MCF 10A (cell line): ENCODE results near the gene OR52B6. TPM values are rescaled to one million over a fixed set of nuclear protein-coding genes. Genes with fewer than 3 reads are reported as not detected.

Experiments
- BruUV-seq: library from RNA; stranded (reverse); fragments of 400-500 nt; replicated peaks from 2 replicates; lab custom pipeline; 2021; lab: Mats Ljungman, UMichigan
- CTCF ChIA-PET: fragments of 300-600 bp; sonication (Branson Sonifier 250); formaldehyde crosslinking; extraction: SDS; loops from one replicate; lab custom pipeline; 2021; ENCODE audit warnings: antibody characterized with exemption, inconsistent platforms; lab: Yijun Ruan, JAX
- POLR2A ChIA-PET: fragments of 300-600, 350-650 bp; sonication (Branson Sonifier 250); formaldehyde crosslinking; extraction: SDS; loops from one replicate; lab custom pipeline; 2020; ENCODE audit warnings: antibody characterized with exemption, inconsistent platforms; lab: Yijun Ruan, JAX
- DNase-seq: peaks from one replicate; pipeline ENCODE4 v3.0.0-alpha.2; 2018; ENCODE audit not compliant: unreplicated experiment
- H3K27ac Mint-ChIP-seq: one replicate; pipeline ENCODE4 v1.8.0; 2022; ENCODE audit warnings: mild to moderate bottlenecking, low read depth, mixed read lengths; ENCODE audit not compliant: unreplicated experiment
- H3K27me3 Mint-ChIP-seq: one replicate; pipeline ENCODE4 v1.8.0; 2022; ENCODE audit warnings: mixed read lengths; ENCODE audit not compliant: insufficient read depth, unreplicated experiment
- H3K36me3 Mint-ChIP-seq: one replicate; pipeline ENCODE4 v1.8.0; 2022; ENCODE audit warnings: mild to moderate bottlenecking, moderate library complexity, mixed read lengths; ENCODE audit not compliant: insufficient read depth, unreplicated experiment
- H3K4me1 Mint-ChIP-seq: one replicate; pipeline ENCODE4 v1.8.0; 2022; ENCODE audit warnings: mixed read lengths; ENCODE audit not compliant: insufficient read depth, unreplicated experiment
- H3K4me3 Mint-ChIP-seq: one replicate; pipeline ENCODE4 v1.8.0; 2022; ENCODE audit warnings: mild to moderate bottlenecking, moderate library complexity, mixed read lengths; ENCODE audit not compliant: unreplicated experiment
- H3K9me3 Mint-ChIP-seq: one replicate; pipeline ENCODE4 v1.8.0; 2022; ENCODE audit warnings: mixed read lengths; ENCODE audit not compliant: unreplicated experiment
- CTCF ChIP-seq: fragments of 200-600 bp; IDR thresholded peaks from one replicate; pipeline ENCODE4 v1.8.0; 2022; ENCODE audit warnings: antibody characterized with exemption, mild to moderate bottlenecking; ENCODE audit not compliant: unreplicated experiment
- intact Hi-C: fragments of 100-400 bp; cut with micrococcal nuclease; formaldehyde crosslinking; loops from 2 replicates; pipeline ENCODE4 v1.14.1; 2022
- total RNA-seq: library from RNA; stranded (reverse); gene quantifications from 2 replicates; pipeline ENCODE4 v1.2.3, GENCODE V29; 2022

Gene OR52B6
- total RNA-seq, 1 experiment from 2014 or later = not detected

GRCh38 chr11:5620651-5621521 is 40.2 kb downstream of the OR52B6 start:
- peak overlapping the region; percentile 30 for H3K27ac Mint-ChIP-seq
- intact Hi-C loops = no loop called here
- no peaks in the 10 kb centered on the region for H3K36me3 Mint-ChIP-seq
- DNase-seq = peak; percentile 69
- BruUV-seq = no TSS peak
- no peak for TF ChIP-seq CTCF
- ChIA-PET CTCF (interaction anchor here (0.7 to 3.4 kb wide), 9 partner anchors 15 to 188 kb away, joined by 3 to 16 read pairs (median 5); partner anchors contain the start of genes OR52N2 and TRIM5), POLR2A (interaction anchor here (1.1 to 4.3 kb wide), 5 partner anchors 15 to 69 kb away, joined by 3 to 14 read pairs (median 11); partner anchors contain the start of genes TRIM22, TRIM5 and TRIM6)
- H3K27me3 Mint-ChIP-seq = no peaks in the 10 kb centered on the region
- H3K4me3 Mint-ChIP-seq = no peak overlapping the region
- H3K9me3 Mint-ChIP-seq = no peaks in the 10 kb centered on the region
- H3K4me1 Mint-ChIP-seq = peaks cover 24% of the 10 kb centered on the region

- Mint-ChIP-seq H3K4me1 (peaks cover 31% of the 10 kb centered on the region), H3K27me3 (no peaks in the 10 kb centered on the region), H3K27ac (peak overlapping the region; percentile 30), H3K36me3 (no peaks in the 10 kb centered on the region), H3K9me3 (no peaks in the 10 kb centered on the region), H3K4me3 (no peak overlapping the region)
- intact Hi-C loops = no loop called here
- TF ChIP-seq CTCF = no peak
- no TSS peak for BruUV-seq
- ChIA-PET POLR2A (interaction anchor here (1.8 to 4.3 kb wide), 4 partner anchors 16 to 68 kb away, joined by 6 to 14 read pairs (median 11); partner anchors contain the start of genes TRIM22, TRIM5 and TRIM6), CTCF (interaction anchor here (0.7 to 3.4 kb wide), 7 partner anchors 16 to 188 kb away, joined by 3 to 16 read pairs (median 5); partner anchors contain the start of genes OR52N2 and TRIM5)
- no peak for DNase-seq
Observed at GRCh38 chr11:5621580-5621979, 40.9 kb downstream of the OR52B6 start.

- no peak for TF ChIP-seq CTCF
- no TSS peak for BruUV-seq
- peaks cover 5% of the 10 kb centered on the region for H3K36me3 Mint-ChIP-seq
- H3K27me3 Mint-ChIP-seq = no peaks in the 10 kb centered on the region
- H3K27ac Mint-ChIP-seq = no peak overlapping the region
- ChIA-PET CTCF (interaction anchor here (0.6 to 3.4 kb wide), 6 partner anchors 10 to 103 kb away, joined by 3 to 16 read pairs (median 4); partner anchors contain the start of gene TRIM5), POLR2A (no interaction called here)
- peaks cover 31% of the 10 kb centered on the region for H3K4me1 Mint-ChIP-seq
- H3K9me3 Mint-ChIP-seq = no peaks in the 10 kb centered on the region
- intact Hi-C loops = no loop called here
- no peak overlapping the region for H3K4me3 Mint-ChIP-seq
- no peak for DNase-seq
Observed at GRCh38 chr11:5622802-5623201, 42.1 kb downstream of the OR52B6 start.
